ENCODE measurements around the gene SCCPDH. TPM values are rescaled to one million over a fixed set of nuclear protein-coding genes. Genes with fewer than 3 reads are reported as not detected.
"Not testable (repeated sequence)": the region's sequence is repeated elsewhere in the genome, so short reads cannot be mapped to it uniquely, and the experiment has no call there.

The SCCPDH gene
- total RNA-seq, 1 donor from 2014 or later: 50.6 TPM

DNA sequence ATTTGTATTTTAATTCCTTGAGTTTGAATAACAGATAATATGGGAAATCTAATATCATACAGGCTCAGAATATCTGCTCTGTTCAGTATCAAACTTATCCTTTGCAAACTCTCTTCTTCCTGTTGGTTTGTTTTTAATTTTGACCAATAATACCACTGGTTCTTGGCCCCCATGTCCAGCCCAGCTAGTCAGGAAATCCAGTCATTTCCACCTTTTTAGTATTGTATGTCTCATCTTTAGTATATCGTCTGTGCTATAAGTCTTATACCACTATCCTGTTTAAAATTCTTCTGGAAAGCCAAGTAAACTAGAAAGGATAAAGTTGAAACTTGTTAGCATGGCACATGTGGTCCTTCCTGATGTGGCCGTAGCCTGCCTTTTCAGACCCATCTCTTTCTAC, 10.7 kb downstream of the SCCPDH start:
- Histone ChIP-seq H3K4me1 (ENCODE audit: control insufficient read depth in 3 of 3, insufficient read depth in 3 of 3, low read length in 3 of 3) (peaks cover 0 to 2% (median 0%) of the 10 kb centered on the region in 3 donors), H3K9me3 (ENCODE audit: control insufficient read depth in 3 of 3, low read length in 3 of 3) (no peaks in the 10 kb centered on the region), H3K27ac (ENCODE audit: low read depth, low read length) (no peak overlapping the region), H3K36me3 (ENCODE audit: control insufficient read depth in 3 of 3, insufficient read depth in 3 of 3, low read length in 3 of 3) (peaks cover 32 to 61% (median 38%) of the 10 kb centered on the region in 3 donors), H3K27me3 (ENCODE audit: control insufficient read depth in 3 of 3, insufficient read depth in 3 of 3, low read length in 3 of 3) (no peaks in the 10 kb centered on the region), H3K4me3 (ENCODE audit: low read length in 3 of 3) (no peak overlapping the region), H3K9ac (ENCODE audit: low read depth in 1 of 3, low read length in 3 of 3) (no peak overlapping the region)

DNA sequence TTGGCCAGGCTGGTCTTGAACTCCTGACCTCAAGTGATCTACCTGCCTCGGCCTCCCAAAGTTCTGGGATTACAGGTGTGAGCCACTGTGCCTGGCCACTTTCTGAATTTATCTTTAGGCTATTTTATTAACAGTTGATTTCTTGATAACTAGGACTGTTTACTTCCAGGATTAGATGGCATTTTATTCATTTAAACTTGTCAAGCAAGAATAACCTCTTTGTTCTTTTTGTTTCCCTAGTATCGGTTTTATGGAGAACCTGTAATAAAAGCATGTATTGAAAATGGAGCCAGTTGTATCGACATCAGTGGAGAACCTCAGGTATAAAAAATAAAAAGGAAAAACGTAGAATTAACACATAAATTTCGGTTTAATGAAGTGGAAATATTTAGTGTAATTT, 11.5 kb downstream of the SCCPDH start:
- Histone ChIP-seq H3K36me3 (ENCODE audit: control insufficient read depth in 3 of 3, insufficient read depth in 3 of 3, low read length in 3 of 3) (peaks cover 25 to 58% (median 34%) of the 10 kb centered on the region in 3 donors), H3K9me3 (ENCODE audit: control insufficient read depth in 3 of 3, low read length in 3 of 3) (no peaks in the 10 kb centered on the region), H3K27me3 (ENCODE audit: control insufficient read depth in 3 of 3, insufficient read depth in 3 of 3, low read length in 3 of 3) (no peaks in the 10 kb centered on the region), H3K4me1 (ENCODE audit: control insufficient read depth in 3 of 3, insufficient read depth in 3 of 3, low read length in 3 of 3) (peaks cover 0 to 2% (median 0%) of the 10 kb centered on the region in 3 donors), H3K4me3 (ENCODE audit: low read length in 3 of 3) (no peak overlapping the region), H3K27ac (ENCODE audit: low read depth, low read length) (no peak overlapping the region), H3K9ac (ENCODE audit: low read depth in 1 of 3, low read length in 3 of 3) (no peak overlapping the region)

DNA sequence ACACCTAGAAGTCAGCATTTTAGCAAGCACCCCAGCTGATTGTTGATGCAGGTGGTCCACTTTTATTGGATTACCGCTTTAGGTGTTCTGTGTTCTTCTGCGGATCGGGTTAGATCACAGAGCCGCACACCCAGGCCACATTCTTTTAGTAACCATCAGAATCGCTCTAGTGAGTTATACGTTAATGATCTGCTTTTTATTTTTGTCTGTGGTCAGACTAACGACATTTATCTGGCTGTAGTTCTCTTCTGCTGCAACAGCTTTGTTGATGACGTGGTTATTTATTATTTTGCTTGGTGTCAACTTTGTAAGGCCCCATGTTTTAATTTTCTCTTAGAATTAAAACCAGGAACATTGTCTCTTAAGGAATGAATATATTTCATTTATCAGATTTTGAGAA, 18.2 kb downstream of the SCCPDH start:
- Histone ChIP-seq H3K27ac (ENCODE audit: low read depth, low read length) (no peak overlapping the region), H3K4me3 (ENCODE audit: low read length in 3 of 3) (no peak overlapping the region), H3K9ac (ENCODE audit: low read depth in 1 of 3, low read length in 3 of 3) (no peak overlapping the region), H3K36me3 (ENCODE audit: control insufficient read depth in 3 of 3, insufficient read depth in 3 of 3, low read length in 3 of 3) (peaks cover 8 to 37% (median 19%) of the 10 kb centered on the region in 3 donors), H3K27me3 (ENCODE audit: control insufficient read depth in 3 of 3, insufficient read depth in 3 of 3, low read length in 3 of 3) (no peaks in the 10 kb centered on the region), H3K9me3 (ENCODE audit: control insufficient read depth in 3 of 3, low read length in 3 of 3) (no peaks in the 10 kb centered on the region), H3K4me1 (ENCODE audit: control insufficient read depth in 3 of 3, insufficient read depth in 3 of 3, low read length in 3 of 3) (peaks cover 0 to 2% (median 0%) of the 10 kb centered on the region in 3 donors)

DNA sequence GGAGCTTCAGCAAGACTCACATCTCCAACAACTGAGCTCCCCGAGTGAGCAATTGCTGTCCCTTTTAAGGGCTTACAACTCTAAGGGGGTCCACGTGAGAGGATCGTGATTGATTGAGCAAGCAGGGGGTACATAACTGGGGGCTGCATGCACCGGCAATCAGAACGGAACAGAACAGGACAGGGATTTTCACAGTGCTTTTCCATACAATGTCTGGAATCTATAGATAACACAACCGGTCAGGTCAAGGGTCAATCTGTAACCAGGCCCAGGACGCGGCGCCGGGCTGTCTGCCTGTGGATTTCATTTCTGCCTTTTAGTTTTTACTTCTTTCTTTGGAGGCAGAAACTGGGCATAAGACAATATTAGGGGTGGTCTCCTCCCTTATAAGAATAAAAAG, 21.9 kb downstream of the SCCPDH start:
- not testable (repeated sequence) for H3K4me1 ChIP-seq (ENCODE audit: control insufficient read depth in 3 of 3, insufficient read depth in 3 of 3, low read length in 3 of 3); H3K27ac ChIP-seq (ENCODE audit: low read depth, low read length); H3K27me3 ChIP-seq (ENCODE audit: control insufficient read depth in 3 of 3, insufficient read depth in 3 of 3, low read length in 3 of 3); H3K4me3 ChIP-seq (ENCODE audit: low read length in 3 of 3); H3K9ac ChIP-seq (ENCODE audit: low read depth in 1 of 3, low read length in 3 of 3); H3K9me3 ChIP-seq (ENCODE audit: control insufficient read depth in 3 of 3, low read length in 3 of 3)
- peaks cover 8 to 31% (median 23%) of the 10 kb centered on the region in 3 donors for H3K36me3 ChIP-seq (ENCODE audit: control insufficient read depth in 3 of 3, insufficient read depth in 3 of 3, low read length in 3 of 3)

DNA sequence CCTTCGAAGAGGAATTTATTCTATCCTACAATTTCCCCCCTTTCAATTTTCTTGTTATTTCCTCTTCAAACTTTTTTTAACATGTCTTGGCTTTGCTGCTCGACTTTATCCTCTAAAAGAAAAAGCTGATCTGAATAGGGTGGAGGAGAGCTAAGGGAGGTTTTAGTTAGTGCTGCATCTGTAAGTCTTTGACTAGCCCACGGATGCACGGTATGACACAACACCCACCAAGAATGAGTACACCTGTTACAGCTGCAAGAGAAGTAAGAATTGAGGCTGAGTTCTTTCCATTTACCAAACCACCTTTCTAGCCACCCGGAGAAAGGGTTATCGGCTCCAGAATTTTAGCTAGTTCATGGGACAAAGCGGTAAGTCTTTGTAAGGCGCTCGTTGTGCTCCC, 23.8 kb downstream of the SCCPDH start:
- Histone ChIP-seq H3K4me1 (ENCODE audit: control insufficient read depth in 3 of 3, insufficient read depth in 3 of 3, low read length in 3 of 3) (no peaks in the 10 kb centered on the region), H3K4me3 (ENCODE audit: low read length in 3 of 3) (no peak overlapping the region), H3K36me3 (ENCODE audit: control insufficient read depth in 3 of 3, insufficient read depth in 3 of 3, low read length in 3 of 3) (peaks cover 4 to 17% (median 15%) of the 10 kb centered on the region in 3 donors), H3K27ac (ENCODE audit: low read depth, low read length) (no peak overlapping the region), H3K9ac (ENCODE audit: low read depth in 1 of 3, low read length in 3 of 3) (no peak overlapping the region), H3K27me3 (ENCODE audit: control insufficient read depth in 3 of 3, insufficient read depth in 3 of 3, low read length in 3 of 3) (no peaks in the 10 kb centered on the region), H3K9me3 (ENCODE audit: control insufficient read depth in 3 of 3, low read length in 3 of 3) (no peaks in the 10 kb centered on the region)

DNA sequence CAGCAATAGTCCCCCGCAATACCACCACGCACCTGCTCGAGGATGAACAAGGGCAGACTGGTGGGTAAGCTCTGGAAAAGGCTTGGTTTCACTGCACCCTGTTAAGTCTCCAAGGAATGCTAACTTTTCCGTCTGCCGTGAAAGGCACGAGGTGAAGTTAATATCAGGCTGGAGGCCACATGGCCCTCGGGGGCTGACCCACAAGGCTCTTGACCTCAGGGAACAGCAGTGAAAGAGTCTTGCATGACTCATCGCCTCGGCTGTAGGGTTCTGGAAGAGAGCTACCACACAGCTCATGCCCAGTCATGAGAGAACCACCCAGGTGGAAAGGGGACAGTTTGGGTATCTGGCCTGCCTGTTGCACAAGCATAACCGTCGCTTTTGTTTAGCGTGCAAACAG, 24.7 kb downstream of the SCCPDH start:
- Histone ChIP-seq H3K27me3 (ENCODE audit: control insufficient read depth in 3 of 3, insufficient read depth in 3 of 3, low read length in 3 of 3) (no peaks in the 10 kb centered on the region), H3K4me3 (ENCODE audit: low read length in 3 of 3) (no peak overlapping the region), H3K9me3 (ENCODE audit: control insufficient read depth in 3 of 3, low read length in 3 of 3) (no peaks in the 10 kb centered on the region), H3K9ac (ENCODE audit: low read depth in 1 of 3, low read length in 3 of 3) (no peak overlapping the region), H3K4me1 (ENCODE audit: control insufficient read depth in 3 of 3, insufficient read depth in 3 of 3, low read length in 3 of 3) (no peaks in the 10 kb centered on the region), H3K36me3 (ENCODE audit: control insufficient read depth in 3 of 3, insufficient read depth in 3 of 3, low read length in 3 of 3) (peaks cover 4 to 17% (median 15%) of the 10 kb centered on the region in 3 donors), H3K27ac (ENCODE audit: low read depth, low read length) (no peak overlapping the region)

DNA sequence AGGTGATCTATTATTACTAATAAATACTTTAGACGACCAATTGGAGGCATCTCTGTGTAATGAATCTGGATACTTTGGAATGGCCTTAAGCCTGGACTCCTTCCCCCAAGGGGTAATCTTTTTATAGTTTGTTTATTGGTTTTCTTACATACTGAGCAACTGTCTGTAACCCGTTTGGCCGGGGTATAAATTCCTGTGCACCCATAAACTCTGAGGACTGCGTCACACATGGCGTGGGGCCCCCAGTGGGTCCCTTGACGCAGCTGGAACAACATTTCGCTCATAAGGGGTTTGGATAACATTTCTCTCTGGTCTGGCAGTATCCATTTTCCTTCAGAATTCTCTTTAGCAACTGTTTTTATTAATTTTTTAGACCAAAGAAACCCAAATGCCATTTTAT, 26.5 kb downstream of the SCCPDH start:
- H3K9me3 ChIP-seq (ENCODE audit: control insufficient read depth in 3 of 3, low read length in 3 of 3): no peaks in the 10 kb centered on the region
- no peaks in the 10 kb centered on the region for H3K27me3 ChIP-seq (ENCODE audit: control insufficient read depth in 3 of 3, insufficient read depth in 3 of 3, low read length in 3 of 3)
- H3K4me1 ChIP-seq (ENCODE audit: control insufficient read depth in 3 of 3, insufficient read depth in 3 of 3, low read length in 3 of 3): no peaks in the 10 kb centered on the region
- H3K27ac ChIP-seq (ENCODE audit: low read depth, low read length): no peak overlapping the region
- H3K36me3 ChIP-seq (ENCODE audit: control insufficient read depth in 3 of 3, insufficient read depth in 3 of 3, low read length in 3 of 3): peaks cover 4 to 9% (median 7%) of the 10 kb centered on the region in 3 donors
- no peak overlapping the region for H3K9ac ChIP-seq (ENCODE audit: low read depth in 1 of 3, low read length in 3 of 3)
- no peak overlapping the region for H3K4me3 ChIP-seq (ENCODE audit: low read length in 3 of 3)

DNA sequence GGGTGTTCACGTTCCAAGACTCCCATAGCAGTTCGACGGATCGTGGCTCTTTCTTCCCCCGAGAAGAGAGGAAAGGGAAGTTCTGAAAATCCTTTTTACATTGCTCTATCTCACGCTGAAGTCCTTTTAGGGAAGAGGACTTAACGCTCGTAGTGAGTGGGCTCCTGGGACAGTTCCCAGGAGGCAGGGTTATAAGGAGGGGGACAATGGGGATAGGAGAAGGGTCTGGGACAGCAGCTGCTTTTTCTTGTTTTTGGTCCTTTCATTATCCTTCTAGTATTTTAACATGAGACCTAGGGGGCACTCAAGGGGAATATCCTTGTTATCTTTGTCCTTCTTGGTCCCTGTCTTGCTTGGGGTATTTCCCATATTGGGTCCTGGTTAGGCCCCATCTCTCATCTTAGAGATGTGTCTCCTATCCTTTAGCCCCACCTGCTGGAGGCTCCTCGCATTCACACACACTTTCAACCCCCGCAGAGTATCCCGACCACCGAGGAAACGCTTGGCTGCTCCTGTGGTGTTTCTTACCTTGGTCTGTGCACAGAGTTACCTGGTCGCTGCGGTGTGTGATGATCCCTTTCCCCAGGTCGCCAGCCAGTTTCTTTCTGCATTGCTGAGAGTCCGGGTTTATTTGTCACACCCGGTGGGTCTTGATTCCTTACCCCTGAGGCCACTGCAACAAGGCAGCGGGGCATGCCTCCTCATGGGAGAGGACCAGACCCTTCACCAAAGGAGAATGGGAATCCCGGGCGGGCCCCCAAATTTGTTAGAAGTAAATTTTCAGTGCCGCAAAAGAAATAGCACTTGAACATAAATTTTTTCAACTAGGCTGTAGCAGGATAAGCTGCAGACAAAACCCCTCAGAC, 29.7 kb downstream of the SCCPDH start:
- Histone ChIP-seq H3K9ac (ENCODE audit: low read depth in 1 of 3, low read length in 3 of 3) (no peak overlapping the region), H3K4me1 (ENCODE audit: control insufficient read depth in 3 of 3, insufficient read depth in 3 of 3, low read length in 3 of 3) (no peaks in the 10 kb centered on the region), H3K4me3 (ENCODE audit: low read length in 3 of 3) (no peak overlapping the region), H3K9me3 (ENCODE audit: control insufficient read depth in 3 of 3, low read length in 3 of 3) (no peaks in the 10 kb centered on the region), H3K27me3 (ENCODE audit: control insufficient read depth in 3 of 3, insufficient read depth in 3 of 3, low read length in 3 of 3) (no peaks in the 10 kb centered on the region), H3K36me3 (ENCODE audit: control insufficient read depth in 3 of 3, insufficient read depth in 3 of 3, low read length in 3 of 3) (peaks cover 0 to 3% (median under 1%) of the 10 kb centered on the region in 3 donors), H3K27ac (ENCODE audit: low read depth, low read length) (no peak overlapping the region)

DNA sequence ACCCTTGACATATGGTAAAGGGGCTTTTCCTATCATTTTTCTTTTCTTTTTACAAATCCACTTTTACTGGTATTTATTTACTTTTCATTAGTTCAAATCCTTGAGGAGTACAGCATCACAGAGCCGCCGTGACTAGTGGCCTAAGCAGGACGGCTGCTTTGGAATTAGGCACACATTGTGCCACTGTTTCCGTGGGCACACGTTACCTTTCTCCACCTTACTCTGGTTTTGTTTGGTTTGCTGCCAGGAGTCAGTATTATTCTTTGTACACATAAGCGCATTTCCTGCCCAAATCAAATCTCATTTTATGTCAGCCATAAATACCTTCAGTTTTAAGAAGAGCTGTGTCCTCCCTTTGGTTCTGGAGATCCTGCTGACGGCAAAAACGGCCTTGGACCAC, 31.2 kb downstream of the SCCPDH start:
- Histone ChIP-seq H3K4me1 (ENCODE audit: control insufficient read depth in 3 of 3, insufficient read depth in 3 of 3, low read length in 3 of 3) (no peaks in the 10 kb centered on the region), H3K4me3 (ENCODE audit: low read length in 3 of 3) (no peak overlapping the region), H3K27me3 (ENCODE audit: control insufficient read depth in 3 of 3, insufficient read depth in 3 of 3, low read length in 3 of 3) (no peaks in the 10 kb centered on the region), H3K9me3 (ENCODE audit: control insufficient read depth in 3 of 3, low read length in 3 of 3) (no peaks in the 10 kb centered on the region), H3K27ac (ENCODE audit: low read depth, low read length) (no peak overlapping the region), H3K9ac (ENCODE audit: low read depth in 1 of 3, low read length in 3 of 3) (no peak overlapping the region), H3K36me3 (ENCODE audit: control insufficient read depth in 3 of 3, insufficient read depth in 3 of 3, low read length in 3 of 3) (peaks cover under 1 to 9% (median 2%) of the 10 kb centered on the region in 3 donors)
